HepG2 (cell line): ENCODE results near the gene PDZD8.

Experiments
- ATM ChIP-seq: fragments of 450-650 bp; IDR thresholded peaks from 2 replicates; pipeline ENCODE4 v1.7.1; 2017; ENCODE audit warnings: mild to moderate bottlenecking, borderline replicate concordance
- HOXA9 ChIP-seq: sonication (generic); formaldehyde crosslinking; IDR thresholded peaks from 2 replicates; pipeline ENCODE4 v1.8.1; 2022; ENCODE audit warnings: missing genetic modification reagents, mild to moderate bottlenecking, moderate library complexity, borderline replicate concordance
- KDM1A ChIP-seq: IDR thresholded peaks from 2 replicates; pipeline ENCODE4 v1.6.1; 2016; ENCODE audit warnings: missing compliant biosample characterization
- MTA3 ChIP-seq: sonication (generic); formaldehyde crosslinking; IDR thresholded peaks from 2 replicates; pipeline ENCODE4 v1.4.0; 2020; ENCODE audit warnings: missing genetic modification reagents
- NFE2 ChIP-seq: sonication (generic); formaldehyde crosslinking; IDR thresholded peaks from 2 replicates; pipeline ENCODE4 v1.4.0; 2020; ENCODE audit warnings: missing genetic modification reagents
- PHF21A ChIP-seq: sonication (generic); formaldehyde crosslinking; IDR thresholded peaks from 2 replicates; pipeline ENCODE4 v1.5.0; 2020; ENCODE audit warnings: mild to moderate bottlenecking, missing genetic modification reagents
- POLR2AphosphoS5 ChIP-seq: IDR thresholded peaks from 2 replicates; pipeline ENCODE4 v1.6.1; 2012; ENCODE audit warnings: low read depth, low read length
- SMC3 ChIP-seq: IDR thresholded peaks from 2 replicates; pipeline ENCODE4 v1.6.1; 2011; ENCODE audit warnings: low read length, improper control_type of control experiment
- TOE1 ChIP-seq: sonication (generic); formaldehyde crosslinking; IDR thresholded peaks from 2 replicates; pipeline ENCODE4 v1.4.0; 2020; ENCODE audit warnings: mild to moderate bottlenecking, missing genetic modification reagents
- USF2 ChIP-seq, 2 experiments: sonication (generic) in 1 of 2; formaldehyde crosslinking in 1 of 2; IDR thresholded peaks; 2 replicates each; pipeline versions ENCODE4 v1.5.1 to v1.6.1; 2011 to 2020; ENCODE audit warnings: borderline replicate concordance in 1 of 2, low read depth in 1 of 2, low read length in 1 of 2, mild to moderate bottlenecking in 1 of 2, missing genetic modification reagents in 1 of 2, moderate library complexity in 1 of 2
- ZNF10 ChIP-seq: sonication (generic); formaldehyde crosslinking; IDR thresholded peaks from 2 replicates; pipeline ENCODE4 v1.4.0; 2020; ENCODE audit warnings: mild to moderate bottlenecking, low read depth, missing genetic modification reagents, borderline replicate concordance
- ZNF234 ChIP-seq: sonication (generic); formaldehyde crosslinking; conservative IDR thresholded peaks from 2 replicates; pipeline ENCODE4 v1.5.1; 2020; ENCODE audit warnings: mild to moderate bottlenecking, missing genetic modification reagents
- TF ChIP-seq, protein P1 (sequence below): sonication (generic); formaldehyde crosslinking; conservative IDR thresholded peaks from 2 replicates; pipeline ENCODE4 v1.4.0; 2020; ENCODE audit warnings: missing genetic modification reagents

- TF ChIP-seq ATM (no peak), KDM1A (CRISPR knock-in tag) (no peak), POLR2AphosphoS5 (no peak), USF2 (IDR thresholded peaks at IDR 0.05; ENCODE audit: low read depth, low read length) (no peak), USF2 (CRISPR knock-in tag; IDR thresholded peaks at IDR 0.05; ENCODE audit: borderline replicate concordance) (no peak), PHF21A (CRISPR knock-in tag) (no peak), MTA3 (CRISPR knock-in tag) (no peak), ZNF234 (CRISPR knock-in tag) (no peak), TOE1 (no peak), SMC3 (no peak), ZNF10 (CRISPR knock-in tag) (no peak), NFE2 (CRISPR knock-in tag) (no peak), HOXA9 (CRISPR knock-in tag) (no peak)
- TF ChIP-seq, protein P1, sequence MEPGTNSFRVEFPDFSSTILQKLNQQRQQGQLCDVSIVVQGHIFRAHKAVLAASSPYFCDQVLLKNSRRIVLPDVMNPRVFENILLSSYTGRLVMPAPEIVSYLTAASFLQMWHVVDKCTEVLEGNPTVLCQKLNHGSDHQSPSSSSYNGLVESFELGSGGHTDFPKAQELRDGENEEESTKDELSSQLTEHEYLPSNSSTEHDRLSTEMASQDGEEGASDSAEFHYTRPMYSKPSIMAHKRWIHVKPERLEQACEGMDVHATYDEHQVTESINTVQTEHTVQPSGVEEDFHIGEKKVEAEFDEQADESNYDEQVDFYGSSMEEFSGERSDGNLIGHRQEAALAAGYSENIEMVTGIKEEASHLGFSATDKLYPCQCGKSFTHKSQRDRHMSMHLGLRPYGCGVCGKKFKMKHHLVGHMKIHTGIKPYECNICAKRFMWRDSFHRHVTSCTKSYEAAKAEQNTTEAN (CRISPR knock-in tag), result no peak
Measured at GRCh38 chr10:117345143-117345542, 30.1 kb downstream of the PDZD8 start.
